RWPE1 (cell line): ENCODE results near the gene CIDEC.

Source experiments
- CTCF ChIA-PET: fragments of 350-600 bp; sonication (Branson Sonifier 250); formaldehyde crosslinking; extraction: SDS; loops from one replicate; lab custom pipeline; 2021; lab: Yijun Ruan, JAX
- POLR2A ChIA-PET: fragments of 400-600 bp; formaldehyde crosslinking; extraction: SDS; loops from one replicate; lab custom pipeline; 2020; ENCODE audit warnings: antibody characterized with exemption; ENCODE audit not compliant: low non-redundant PET; lab: Yijun Ruan, JAX
- DNase-seq: peaks from one replicate; pipeline ENCODE4 v3.0.0; 2012; ENCODE audit warnings: low spot score
- H3K27ac ChIP-seq: fragments of 450-650 bp; 2 replicates; pipeline ENCODE4 v1.5.1; 2017
- TF ChIP-seq, protein P1 (sequence below): fragments of 450-650 bp; conservative IDR thresholded peaks from 2 replicates; pipeline ENCODE4 v1.5.1; 2017; ENCODE audit warnings: low read depth, mild to moderate bottlenecking

The CIDEC gene

DNA sequence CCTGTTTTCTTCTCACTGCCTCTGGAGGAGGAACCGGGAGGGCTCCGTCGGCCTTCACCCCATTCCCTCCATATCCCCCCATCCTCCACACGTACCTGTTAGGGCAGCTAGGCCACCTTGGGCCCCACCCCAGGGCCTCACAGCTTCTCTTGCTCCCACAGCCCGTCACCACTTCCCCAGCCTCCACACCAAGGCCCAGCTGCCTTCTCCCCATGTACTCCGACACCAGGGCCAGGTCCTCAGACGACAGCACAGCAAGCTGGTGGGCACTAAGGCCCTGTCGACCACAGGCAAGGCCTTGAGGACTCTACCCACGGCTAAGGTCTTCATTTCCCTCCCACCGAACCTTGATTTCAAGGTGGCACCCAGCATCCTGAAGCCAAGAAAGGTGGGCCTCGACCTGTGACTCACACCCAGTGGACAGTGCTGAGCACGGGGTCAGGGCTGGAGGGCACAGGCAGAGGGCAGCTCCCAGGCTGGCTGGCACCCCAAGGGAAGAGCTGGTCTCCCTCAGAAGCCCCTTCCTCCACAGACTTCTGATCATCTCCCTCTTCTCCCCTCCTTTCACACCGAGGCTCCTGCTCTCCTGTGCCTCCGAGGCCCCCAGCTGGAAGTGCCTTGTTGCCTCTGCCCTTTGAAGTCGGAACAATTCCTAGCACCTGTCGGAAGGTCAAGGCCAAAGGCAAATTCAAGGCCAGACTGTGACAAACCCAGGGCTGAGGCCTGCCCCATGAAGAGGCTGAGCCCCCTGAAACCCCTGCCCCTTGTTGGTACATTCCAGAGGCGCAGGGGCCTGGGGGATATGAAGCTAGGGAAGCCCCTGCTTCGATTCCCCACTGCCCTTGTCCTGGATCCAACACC, 45.3 kb downstream of the CIDEC start:
- DNase-seq: no peak
- ChIA-PET POLR2A (interaction anchor here (0.6 kb wide), 1 partner anchor 36 kb away, joined by 9 read pairs; no protein-coding TSS in a partner anchor), CTCF (no interaction called here)
- TF ChIP-seq, protein P1, sequence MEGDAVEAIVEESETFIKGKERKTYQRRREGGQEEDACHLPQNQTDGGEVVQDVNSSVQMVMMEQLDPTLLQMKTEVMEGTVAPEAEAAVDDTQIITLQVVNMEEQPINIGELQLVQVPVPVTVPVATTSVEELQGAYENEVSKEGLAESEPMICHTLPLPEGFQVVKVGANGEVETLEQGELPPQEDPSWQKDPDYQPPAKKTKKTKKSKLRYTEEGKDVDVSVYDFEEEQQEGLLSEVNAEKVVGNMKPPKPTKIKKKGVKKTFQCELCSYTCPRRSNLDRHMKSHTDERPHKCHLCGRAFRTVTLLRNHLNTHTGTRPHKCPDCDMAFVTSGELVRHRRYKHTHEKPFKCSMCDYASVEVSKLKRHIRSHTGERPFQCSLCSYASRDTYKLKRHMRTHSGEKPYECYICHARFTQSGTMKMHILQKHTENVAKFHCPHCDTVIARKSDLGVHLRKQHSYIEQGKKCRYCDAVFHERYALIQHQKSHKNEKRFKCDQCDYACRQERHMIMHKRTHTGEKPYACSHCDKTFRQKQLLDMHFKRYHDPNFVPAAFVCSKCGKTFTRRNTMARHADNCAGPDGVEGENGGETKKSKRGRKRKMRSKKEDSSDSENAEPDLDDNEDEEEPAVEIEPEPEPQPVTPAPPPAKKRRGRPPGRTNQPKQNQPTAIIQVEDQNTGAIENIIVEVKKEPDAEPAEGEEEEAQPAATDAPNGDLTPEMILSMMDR: no peak
- H3K27ac ChIP-seq: peak overlapping the region; percentile 18; the same call in 1 of the 2 replicates

DNA sequence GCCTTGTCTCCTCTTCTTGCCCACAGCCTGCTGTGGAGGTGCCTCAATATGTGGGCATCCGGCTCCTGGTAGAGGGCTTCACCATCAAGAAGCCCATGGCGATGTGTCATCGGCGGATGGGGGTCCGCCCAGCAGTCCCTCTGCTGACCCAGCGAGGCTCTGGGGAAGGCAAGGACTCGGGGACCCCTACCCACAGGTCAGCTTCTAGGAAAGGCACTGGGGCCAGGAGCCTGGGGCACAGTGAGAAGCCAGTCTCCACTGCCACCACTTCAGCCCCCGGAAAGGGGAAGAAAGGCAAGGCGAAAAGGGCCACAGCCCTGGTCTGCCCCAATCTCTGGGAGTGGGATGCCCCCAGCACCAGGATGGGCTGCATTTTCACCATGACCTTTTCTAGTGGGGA, 47.0 kb downstream of the CIDEC start:
- no peak overlapping the region for H3K27ac ChIP-seq
- ChIA-PET POLR2A (no interaction called here), CTCF (no interaction called here)
- TF ChIP-seq, protein P1: no peak
- no peak for DNase-seq

DNA sequence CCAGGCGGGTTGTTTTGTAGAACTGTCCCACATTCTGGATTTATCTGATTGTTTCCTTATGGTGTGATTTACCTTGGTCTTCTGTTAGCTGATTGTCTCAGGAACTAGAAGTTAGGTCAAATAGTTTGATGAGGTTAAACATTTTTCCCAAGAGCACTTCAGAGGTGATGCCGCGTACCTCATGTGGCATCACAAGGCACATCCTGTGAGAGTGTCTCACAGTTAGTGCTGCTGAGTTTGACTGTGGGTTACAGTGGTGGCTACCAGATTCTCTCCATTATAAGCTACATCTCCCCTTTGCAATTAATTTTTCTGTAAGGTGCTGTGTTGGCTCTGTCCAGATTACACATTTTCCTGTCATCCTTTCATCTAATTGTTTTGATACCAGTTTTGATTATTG, 48.8 kb downstream of the CIDEC start:
- CTCF ChIA-PET: interaction anchor here (0.6 kb wide), 1 partner anchor 116 kb away, joined by 3 read pairs; no protein-coding TSS in a partner anchor
- TF ChIP-seq, protein P1: no peak
- no peak overlapping the region for H3K27ac ChIP-seq
- POLR2A ChIA-PET: no interaction called here
- DNase-seq: no peak

DNA sequence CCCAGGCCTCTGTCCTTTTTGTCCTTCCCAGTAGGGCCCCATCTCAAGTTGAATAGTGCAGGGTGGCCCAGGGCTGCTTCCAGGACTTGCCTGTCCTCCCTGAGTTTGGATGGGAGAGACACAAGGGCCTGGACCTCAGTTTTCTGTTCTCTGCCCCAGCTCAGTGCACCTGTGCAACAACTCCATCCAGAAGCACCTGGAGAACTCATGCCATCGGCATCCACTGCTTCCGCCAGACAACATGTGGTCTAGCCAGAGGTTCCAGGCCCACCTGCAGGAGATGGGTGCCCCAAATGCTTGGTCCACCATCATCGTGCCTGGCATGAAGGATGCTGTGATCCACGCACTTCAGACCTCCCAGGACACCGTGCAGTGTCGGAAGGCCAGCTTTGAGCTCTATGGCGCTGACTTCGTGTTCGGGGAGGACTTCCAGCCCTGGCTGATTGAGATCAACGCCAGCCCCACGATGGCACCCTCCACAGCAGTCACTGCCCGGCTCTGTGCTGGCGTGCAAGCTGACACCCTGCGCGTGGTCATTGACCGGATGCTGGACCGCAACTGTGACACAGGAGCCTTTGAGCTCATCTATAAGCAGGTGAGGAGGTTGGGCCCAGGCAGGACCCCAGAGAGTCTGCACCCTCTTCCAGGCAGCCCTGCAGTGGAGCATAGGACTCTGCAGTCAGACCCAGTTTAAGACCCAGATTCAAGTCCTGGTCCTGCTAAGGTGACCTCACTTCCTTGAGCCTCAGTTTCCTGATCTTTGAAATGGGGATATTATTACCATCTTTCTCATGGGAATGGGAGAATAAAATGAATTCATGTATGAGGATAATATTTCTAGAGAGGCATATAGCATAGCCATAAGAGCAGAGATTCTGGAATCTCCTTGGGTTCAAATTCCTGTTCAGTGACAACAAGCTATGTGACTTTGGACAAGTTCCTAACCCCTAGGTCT, 51.0 kb downstream of the CIDEC start:
- ChIA-PET CTCF (interaction anchor here (0.9 kb wide), 1 partner anchor 117 kb away, joined by 4 read pairs; no protein-coding TSS in a partner anchor), POLR2A (no interaction called here)
- DNase-seq: no peak
- H3K27ac ChIP-seq: no peak overlapping the region
- TF ChIP-seq, protein P1: no peak

DNA sequence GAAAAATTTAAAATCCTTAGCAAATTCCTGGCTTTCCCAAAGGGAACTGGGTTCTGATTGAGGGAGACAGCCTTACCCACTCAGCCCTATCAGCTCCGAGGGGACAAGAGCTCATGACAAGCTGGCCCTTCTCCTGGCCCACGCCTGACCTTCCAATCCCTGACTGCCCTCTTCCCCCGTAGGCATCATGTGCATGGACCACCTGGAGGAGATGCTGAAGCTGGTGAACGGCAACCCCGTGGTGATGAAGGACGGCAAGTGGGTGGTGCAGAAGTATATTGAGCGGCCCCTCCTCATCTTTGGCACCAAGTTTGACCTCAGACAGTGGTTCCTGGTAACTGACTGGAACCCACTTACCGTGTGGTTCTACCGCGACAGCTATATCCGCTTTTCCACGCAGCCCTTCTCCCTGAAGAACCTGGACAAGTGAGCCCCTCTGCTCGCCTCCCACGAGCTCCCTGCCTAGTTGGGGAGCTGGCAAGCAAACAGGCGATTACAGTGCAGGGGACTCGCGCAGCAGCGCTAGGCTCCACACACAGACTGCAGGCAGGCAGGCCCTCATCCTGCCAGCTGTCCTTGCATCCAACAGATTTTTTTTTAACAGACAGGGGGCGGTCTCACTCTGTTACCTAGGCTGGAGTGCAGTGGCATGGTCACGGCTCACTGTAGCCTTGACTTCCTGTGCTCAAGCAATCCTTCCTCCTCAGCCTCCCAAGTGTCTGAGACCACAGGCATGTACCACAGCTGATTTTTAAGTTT, 53.1 kb downstream of the CIDEC start:
- DNase-seq: no peak
- TF ChIP-seq, protein P1: no peak
- H3K27ac ChIP-seq: no peak overlapping the region; the same call in 1 of the 2 replicates
- POLR2A ChIA-PET: no interaction called here
- CTCF ChIA-PET: interaction anchor here (0.8 to 0.9 kb wide), 2 partner anchors 108 to 119 kb away, joined by 3 read pairs; no protein-coding TSS in a partner anchor
